IMR-90 (cell line): ENCODE measurements around the gene TPM3. TPM values are rescaled to one million over a fixed set of nuclear protein-coding genes. Genes with fewer than 3 reads are reported as not detected.

Experiments used
- ATAC-seq: fragments of 200-7000 bp; cut with Tn5 transposase; 2 replicates; pipeline ENCODE4 v1.9.1; 2020; ENCODE audit warnings: low read depth, mild to moderate bottlenecking, moderate library complexity
- BruUV-seq: library from RNA; stranded (reverse); fragments of 400-500 nt; replicated peaks from 2 replicates; lab custom pipeline; 2021; lab: Mats Ljungman, UMichigan
- CTCF ChIA-PET: fragments of 300-600 bp; formaldehyde crosslinking; extraction: SDS; loops from one replicate; lab custom pipeline; 2021; ENCODE audit warnings: antibody characterized with exemption; lab: Yijun Ruan, JAX
- POLR2A ChIA-PET: fragments of 300-600 bp; sonication (Branson Sonifier 250); formaldehyde crosslinking; loops from one replicate; lab custom pipeline; 2022; ENCODE audit warnings: antibody characterized with exemption; ENCODE audit not compliant: unreplicated experiment; lab: Charles Lee
- DNase-seq: peaks from one replicate; pipeline ENCODE4 v3.0.0; 2013
- H2AFZ ChIP-seq: replicated peaks from 2 replicates; pipeline ENCODE3; 2013; ENCODE audit warnings: low read length, mild to moderate bottlenecking; ENCODE audit not compliant: poor library complexity
- H2AK5ac ChIP-seq: 2 replicates; pipeline ENCODE4 v1.6.1; 2013; ENCODE audit warnings: low read depth, low read length, inconsistent platforms
- H2AK9ac ChIP-seq: replicated peaks from 2 replicates; pipeline ENCODE3; 2013; ENCODE audit warnings: mild to moderate bottlenecking, low read depth, low read length, moderate library complexity; ENCODE audit not compliant: poor library complexity
- H2BK120ac ChIP-seq: 2 replicates; pipeline ENCODE4 v1.6.1; 2013; ENCODE audit warnings: low read depth, low read length, inconsistent platforms
- H2BK15ac ChIP-seq: 3 replicates; pipeline ENCODE4 v1.6.1; 2013; ENCODE audit warnings: low read depth, low read length, inconsistent platforms
- H2BK20ac ChIP-seq: 2 replicates; pipeline ENCODE4 v1.6.1; 2013; ENCODE audit warnings: low read depth, mild to moderate bottlenecking, inconsistent platforms, low read length, moderate library complexity
- H2BK5ac ChIP-seq: 2 replicates; pipeline ENCODE4 v1.6.1; 2013; ENCODE audit warnings: mild to moderate bottlenecking, low read depth, low read length, inconsistent platforms; ENCODE audit not compliant: poor library complexity, severe bottlenecking
- H3K14ac ChIP-seq: replicated peaks from 2 replicates; pipeline ENCODE4 v1.6.1; 2013; ENCODE audit warnings: low read depth, low read length, inconsistent platforms
- H3K18ac ChIP-seq: 2 replicates; pipeline ENCODE4 v1.6.1; 2013; ENCODE audit warnings: low read depth, low read length, control low read depth
- H3K23ac ChIP-seq: 2 replicates; pipeline ENCODE4 v1.6.1; 2013; ENCODE audit warnings: low read depth, low read length, inconsistent platforms
- H3K27ac ChIP-seq: 2 replicates; pipeline ENCODE4 v1.5.1; 2013; ENCODE audit warnings: mild to moderate bottlenecking, control low read depth, low read length; ENCODE audit not compliant: insufficient read depth
- H3K27me3 ChIP-seq: 2 replicates; pipeline ENCODE4 v1.6.1; 2013; ENCODE audit warnings: low read length; ENCODE audit not compliant: control insufficient read depth, insufficient read depth
- H3K36me3 ChIP-seq: 2 replicates; pipeline ENCODE4 v1.6.1; 2013; ENCODE audit warnings: low read length, mixed read lengths; ENCODE audit not compliant: control insufficient read depth, insufficient read depth
- H3K4ac ChIP-seq: 2 replicates; pipeline ENCODE4 v1.6.1; 2013; ENCODE audit warnings: low read depth, low read length, inconsistent platforms
- H3K4me1 ChIP-seq: 2 replicates; pipeline ENCODE4 v1.6.1; 2013; ENCODE audit warnings: low read length, mixed read lengths; ENCODE audit not compliant: control insufficient read depth, insufficient read depth
- H3K4me2 ChIP-seq: 2 replicates; pipeline ENCODE4 v1.6.1; 2013; ENCODE audit warnings: low read depth, mild to moderate bottlenecking, control low read depth, low read length, moderate library complexity
- H3K4me3 ChIP-seq: 2 replicates; pipeline ENCODE4 v1.5.1; 2013; ENCODE audit warnings: low read depth, mild to moderate bottlenecking, control low read depth, low read length, moderate library complexity; ENCODE audit not compliant: insufficient read depth
- H3K56ac ChIP-seq: 2 replicates; pipeline ENCODE4 v1.6.1; 2013; ENCODE audit warnings: low read length, inconsistent platforms; ENCODE audit not compliant: insufficient read depth; ENCODE audit errors: extremely low read depth
- H3K79me1 ChIP-seq, 2 experiments: 2 replicates each; pipeline ENCODE4 v1.6.1; 2013; ENCODE audit warnings: low read length in 2 of 2, inconsistent platforms in 1 of 2, low read depth in 1 of 2
- H3K9ac ChIP-seq: 2 replicates; pipeline ENCODE4 v1.6.1; 2013; ENCODE audit warnings: low read depth, low read length, control low read depth
- H3K9me1 ChIP-seq: 2 replicates; pipeline ENCODE4 v1.6.1; 2013; ENCODE audit warnings: low read length, inconsistent platforms; ENCODE audit not compliant: insufficient read depth
- H3K9me3 ChIP-seq: 2 replicates; pipeline ENCODE4 v1.6.1; 2013; ENCODE audit warnings: low read length; ENCODE audit not compliant: control insufficient read depth, insufficient read depth
- H4K20me1 ChIP-seq: 2 replicates; pipeline ENCODE4 v1.6.1; 2013; ENCODE audit warnings: low read length, inconsistent platforms; ENCODE audit not compliant: insufficient read depth
- H4K5ac ChIP-seq: 2 replicates; pipeline ENCODE4 v1.6.1; 2013; ENCODE audit warnings: mild to moderate bottlenecking, low read depth, low read length, control low read depth
- H4K8ac ChIP-seq, 2 experiments: 2 replicates each; pipeline ENCODE4 v1.6.1; 2013; ENCODE audit warnings: low read depth in 2 of 2, low read length in 2 of 2, control low read depth in 1 of 2, inconsistent platforms in 1 of 2
- H4K91ac ChIP-seq: 2 replicates; pipeline ENCODE4 v1.6.1; 2013; ENCODE audit warnings: low read depth, low read length, inconsistent platforms; ENCODE audit not compliant: insufficient read depth
- FOS ChIP-seq: fragments of 150-350 bp; IDR thresholded peaks from 2 replicates; pipeline ENCODE4 v1.6.1; 2016; ENCODE audit warnings: low read depth, low read length
- MXI1 ChIP-seq: IDR thresholded peaks from 2 replicates; pipeline ENCODE4 v1.6.1; 2012; ENCODE audit warnings: low read depth, mild to moderate bottlenecking, low read length, moderate library complexity, borderline replicate concordance
- NFE2L2 ChIP-seq: fragments of 150-350 bp; IDR thresholded peaks from 2 replicates; pipeline ENCODE4 v1.6.1; 2016; ENCODE audit warnings: low read depth, mild to moderate bottlenecking, low read length
- POLR2A ChIP-seq: IDR thresholded peaks from 2 replicates; pipeline ENCODE4 v1.6.1; 2012; ENCODE audit warnings: mild to moderate bottlenecking, low read depth, low read length
- RAD21 ChIP-seq: IDR thresholded peaks from 2 replicates; pipeline ENCODE4 v1.6.1; 2012; ENCODE audit warnings: low read length, improper control_type of control experiment
- RFX5 ChIP-seq: IDR thresholded peaks from 2 replicates; pipeline ENCODE4 v1.8.0; 2012; ENCODE audit warnings: low read depth, mild to moderate bottlenecking, low read length, moderate library complexity
- WGBS, 2 experiments: methylation state at CpG; one replicate each; pipeline versions ENCODE4 v1.1.5 to v1.1.7; 2013; ENCODE audit warnings: missing lambda C conversion rate in 2 of 2; ENCODE audit not compliant: insufficient read length in 1 of 2; ENCODE audit errors: extremely low coverage in 2 of 2; 5-methylcytosine and 5-hydroxymethylcytosine counted together
- dilution Hi-C: fragments of 300-500 bp; cut with HindIII; formaldehyde crosslinking; loops from one replicate; pipeline ENCODE4 v1.14.3; 2018; ENCODE audit warnings: low sequenced_read_pairs; ENCODE audit not compliant: unreplicated experiment
- in situ Hi-C: fragments of 300-500 bp; cut with MboI; formaldehyde crosslinking; loops from 3 replicates; pipeline ENCODE4 v1.14.3; 2019; ENCODE audit warnings: low sequenced_read_pairs, inconsistent platforms, mixed read lengths
- intact Hi-C: fragments of 100-400 bp; cut with micrococcal nuclease; formaldehyde crosslinking; loops from 2 replicates; pipeline ENCODE4 v1.10.0; 2022
- polyA plus RNA-seq, 3 experiments: library from polyadenylated mRNA; depleted of rRNA; stranded (reverse); fragments of >200 nt; gene quantifications; 2 replicates each; pipeline ENCODE4 v1.2.3, GENCODE V29; 2012; ENCODE audit warnings: low replicate concordance in 1 of 3
- total RNA-seq: library from RNA; depleted of rRNA; stranded (reverse); fragments of >200 nt; gene quantifications from 2 replicates; pipeline ENCODE4 v1.2.3, GENCODE V29; 2012
- TF ChIP-seq, protein P1 (sequence below): fragments of 150-350 bp; IDR thresholded peaks from 2 replicates; pipeline ENCODE4 v1.6.1; 2017; ENCODE audit warnings: mild to moderate bottlenecking, antibody characterized with exemption, low read length, low read depth
- TF ChIP-seq, protein P2 (sequence below): conservative IDR thresholded peaks from 2 replicates; pipeline ENCODE4 v1.5.1; 2012; ENCODE audit warnings: mild to moderate bottlenecking, low read depth, low read length, improper control_type of control experiment

TPM3 gene
- total and polyA plus RNA-seq, 2 of the 4 experiments (the other 2 are of a cell fraction) = 438 to 530 TPM

DNA sequence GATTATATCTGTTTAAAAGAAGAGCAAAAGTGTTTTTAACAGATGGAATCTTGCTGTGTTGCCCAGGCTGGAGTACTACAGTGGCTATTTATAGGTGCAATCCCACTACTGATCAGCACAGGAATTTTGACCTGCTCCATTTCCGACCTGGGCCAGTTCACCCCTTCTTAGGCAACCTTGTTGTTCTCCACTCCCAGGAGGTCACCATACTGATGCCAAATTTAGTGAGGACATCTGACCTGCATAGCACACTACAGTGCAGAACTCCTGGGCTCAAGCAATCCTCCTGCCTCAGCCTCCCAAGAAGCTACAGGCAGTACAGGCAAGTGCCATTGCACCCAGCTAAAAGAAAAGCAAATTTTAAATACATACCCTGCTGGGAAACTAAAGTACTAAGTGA is 25.7 kb downstream of the TPM3 start:
- CTCF ChIA-PET = no interaction called here

More for the DNA sequence above, 25.7 kb downstream of the TPM3 start:
- no peak overlapping the region for H4K91ac ChIP-seq
- no peak overlapping the region for H2BK120ac ChIP-seq
- H2AFZ ChIP-seq = no peak overlapping the region
- H3K9me3 ChIP-seq = no peaks in the 10 kb centered on the region
- no peak overlapping the region for H4K5ac ChIP-seq
- no peak overlapping the region for H2BK20ac ChIP-seq
- BruUV-seq = no TSS peak
- no peak overlapping the region for H3K4me3 ChIP-seq
- no peaks in the 10 kb centered on the region for H3K27me3 ChIP-seq
- H2BK5ac ChIP-seq = no peak overlapping the region
- peaks cover 79% of the 10 kb centered on the region for H3K36me3 ChIP-seq
- H3K9me1 ChIP-seq = peaks cover 2% of the 10 kb centered on the region; the same call in 1 of the 2 replicates
- POLR2A ChIA-PET = no interaction called here
- whole genome bisulfite sequencing, 2 experiments = no CpG with 5 or more reads among the region's 1 CpG
- ATAC-seq (no peak), DNase-seq (no peak)
- peaks cover 36 to 61% of the 10 kb centered on the region in 2 experiments for H3K79me1 ChIP-seq
- no peak overlapping the region for H3K14ac ChIP-seq
- no peak overlapping the region for H2AK9ac ChIP-seq
- no peak overlapping the region for H2AK5ac ChIP-seq
- dilution Hi-C loops = no loop called here
- no peak overlapping the region for H3K27ac ChIP-seq
- no peak overlapping the region for H3K4me2 ChIP-seq
- no peak overlapping the region for H3K56ac ChIP-seq
- H3K23ac ChIP-seq = no peak overlapping the region
- in situ Hi-C loops = no loop called here
- no peak overlapping the region for H2BK15ac ChIP-seq
- peaks cover 1% of the 10 kb centered on the region; the same call in 1 of the 2 replicates for H3K4me1 ChIP-seq
- peaks cover 18% of the 10 kb centered on the region for H4K20me1 ChIP-seq
- H3K9ac ChIP-seq = no peak overlapping the region
- H3K18ac ChIP-seq = no peak overlapping the region
- H3K4ac ChIP-seq = no peak overlapping the region
- no peak overlapping the region for H4K8ac ChIP-seq
- TF ChIP-seq RAD21 (no peak), FOS (no peak), POLR2A (no peak), NFE2L2 (no peak), RFX5 (no peak), MXI1 (no peak)
- TF ChIP-seq, protein P1, sequence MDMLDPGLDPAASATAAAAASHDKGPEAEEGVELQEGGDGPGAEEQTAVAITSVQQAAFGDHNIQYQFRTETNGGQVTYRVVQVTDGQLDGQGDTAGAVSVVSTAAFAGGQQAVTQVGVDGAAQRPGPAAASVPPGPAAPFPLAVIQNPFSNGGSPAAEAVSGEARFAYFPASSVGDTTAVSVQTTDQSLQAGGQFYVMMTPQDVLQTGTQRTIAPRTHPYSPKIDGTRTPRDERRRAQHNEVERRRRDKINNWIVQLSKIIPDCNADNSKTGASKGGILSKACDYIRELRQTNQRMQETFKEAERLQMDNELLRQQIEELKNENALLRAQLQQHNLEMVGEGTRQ = no peak
- TF ChIP-seq, protein P2, sequence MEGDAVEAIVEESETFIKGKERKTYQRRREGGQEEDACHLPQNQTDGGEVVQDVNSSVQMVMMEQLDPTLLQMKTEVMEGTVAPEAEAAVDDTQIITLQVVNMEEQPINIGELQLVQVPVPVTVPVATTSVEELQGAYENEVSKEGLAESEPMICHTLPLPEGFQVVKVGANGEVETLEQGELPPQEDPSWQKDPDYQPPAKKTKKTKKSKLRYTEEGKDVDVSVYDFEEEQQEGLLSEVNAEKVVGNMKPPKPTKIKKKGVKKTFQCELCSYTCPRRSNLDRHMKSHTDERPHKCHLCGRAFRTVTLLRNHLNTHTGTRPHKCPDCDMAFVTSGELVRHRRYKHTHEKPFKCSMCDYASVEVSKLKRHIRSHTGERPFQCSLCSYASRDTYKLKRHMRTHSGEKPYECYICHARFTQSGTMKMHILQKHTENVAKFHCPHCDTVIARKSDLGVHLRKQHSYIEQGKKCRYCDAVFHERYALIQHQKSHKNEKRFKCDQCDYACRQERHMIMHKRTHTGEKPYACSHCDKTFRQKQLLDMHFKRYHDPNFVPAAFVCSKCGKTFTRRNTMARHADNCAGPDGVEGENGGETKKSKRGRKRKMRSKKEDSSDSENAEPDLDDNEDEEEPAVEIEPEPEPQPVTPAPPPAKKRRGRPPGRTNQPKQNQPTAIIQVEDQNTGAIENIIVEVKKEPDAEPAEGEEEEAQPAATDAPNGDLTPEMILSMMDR = no peak
- intact Hi-C loops = no loop called here
